ENCODE results near the gene MBD1. TPM values are rescaled to one million over a fixed set of nuclear protein-coding genes. Genes with fewer than 3 reads are reported as not detected.
A peak's percentile ranks its signal among the peaks of the same experiment; 100 is the strongest.

MBD1 gene
- total and polyA plus RNA-seq, 10 of the 15 experiments (the other 5 are each of a cell fraction or from before 2014, with no cell fraction given) = 8.4 to 97.7 (median 59.9) TPM

DNA sequence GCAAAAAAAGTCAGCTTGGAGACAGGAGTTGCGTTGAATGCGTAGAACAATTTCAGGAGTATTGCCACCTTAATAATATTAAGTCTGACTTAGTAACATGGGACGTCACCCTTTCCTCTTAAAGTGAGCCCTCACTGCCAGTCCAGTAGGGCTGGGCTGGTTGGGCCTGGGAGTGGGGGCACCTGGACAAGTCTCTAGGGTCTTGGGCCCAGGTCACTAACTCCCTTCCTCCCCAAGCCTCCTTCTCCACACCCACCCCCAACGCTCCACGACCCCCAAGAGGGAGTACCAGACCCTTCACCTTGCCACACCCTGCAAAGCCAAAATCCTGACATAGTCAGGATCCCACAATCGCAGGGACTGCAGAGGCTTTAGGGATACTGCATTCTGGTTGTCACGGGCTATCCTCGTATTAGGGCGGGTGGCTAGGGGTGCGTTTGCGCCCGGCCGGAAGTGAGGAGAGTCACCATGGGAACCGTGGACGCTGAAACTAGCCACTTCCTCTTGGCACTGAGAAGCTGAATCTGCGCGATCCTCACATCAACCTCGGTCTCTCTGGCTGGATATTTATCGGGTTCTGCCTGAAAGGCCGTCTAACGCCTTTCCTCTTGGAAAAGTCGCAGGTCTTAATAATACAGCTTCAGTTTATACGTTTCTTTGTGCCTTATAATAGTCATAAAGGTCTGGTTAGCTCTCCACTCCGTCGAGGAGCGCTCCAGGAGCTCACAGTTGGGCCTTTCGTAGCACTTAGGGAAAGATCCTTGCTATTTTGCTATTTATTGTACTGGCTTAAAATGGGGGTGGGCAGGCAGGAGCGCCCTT is 16.5 kb upstream of the MBD1 start (continued):
- TF ChIP-seq, protein P1, sequence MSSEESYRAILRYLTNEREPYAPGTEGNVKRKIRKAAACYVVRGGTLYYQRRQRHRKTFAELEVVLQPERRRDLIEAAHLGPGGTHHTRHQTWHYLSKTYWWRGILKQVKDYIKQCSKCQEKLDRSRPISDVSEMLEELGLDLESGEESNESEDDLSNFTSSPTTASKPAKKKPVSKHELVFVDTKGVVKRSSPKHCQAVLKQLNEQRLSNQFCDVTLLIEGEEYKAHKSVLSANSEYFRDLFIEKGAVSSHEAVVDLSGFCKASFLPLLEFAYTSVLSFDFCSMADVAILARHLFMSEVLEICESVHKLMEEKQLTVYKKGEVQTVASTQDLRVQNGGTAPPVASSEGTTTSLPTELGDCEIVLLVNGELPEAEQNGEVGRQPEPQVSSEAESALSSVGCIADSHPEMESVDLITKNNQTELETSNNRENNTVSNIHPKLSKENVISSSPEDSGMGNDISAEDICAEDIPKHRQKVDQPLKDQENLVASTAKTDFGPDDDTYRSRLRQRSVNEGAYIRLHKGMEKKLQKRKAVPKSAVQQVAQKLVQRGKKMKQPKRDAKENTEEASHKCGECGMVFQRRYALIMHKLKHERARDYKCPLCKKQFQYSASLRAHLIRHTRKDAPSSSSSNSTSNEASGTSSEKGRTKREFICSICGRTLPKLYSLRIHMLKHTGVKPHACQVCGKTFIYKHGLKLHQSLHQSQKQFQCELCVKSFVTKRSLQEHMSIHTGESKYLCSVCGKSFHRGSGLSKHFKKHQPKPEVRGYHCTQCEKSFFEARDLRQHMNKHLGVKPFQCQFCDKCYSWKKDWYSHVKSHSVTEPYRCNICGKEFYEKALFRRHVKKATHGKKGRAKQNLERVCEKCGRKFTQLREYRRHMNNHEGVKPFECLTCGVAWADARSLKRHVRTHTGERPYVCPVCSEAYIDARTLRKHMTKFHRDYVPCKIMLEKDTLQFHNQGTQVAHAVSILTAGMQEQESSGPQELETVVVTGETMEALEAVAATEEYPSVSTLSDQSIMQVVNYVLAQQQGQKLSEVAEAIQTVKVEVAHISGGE (CRISPR knock-in tag; IDR thresholded peaks at IDR 0.05) = no peak
- TF ChIP-seq SUZ12 (IDR thresholded peaks at IDR 0.05; ENCODE audit: unreplicated experiment) (no peak), SREBF2 (IDR thresholded peaks at IDR 0.05; ENCODE audit: low read length) (no peak), NFXL1 (IDR thresholded peaks at IDR 0.05; ENCODE audit: borderline replicate concordance) (no peak), HDAC2 (IDR thresholded peaks at IDR 0.05) (no peak), NRF1 (conservative IDR thresholded peaks at IDR 0.05; ENCODE audit: low read depth, low read length) (no peak), EP300 (IDR thresholded peaks at IDR 0.05; ENCODE audit: borderline replicate concordance in 1 of 2, control insufficient read depth in 1 of 2, low read depth in 2 of 2, low read length in 2 of 2) (0 out of 4 replicates have a peak, but pooled peaks of 1 of the 2 experiments have one; percentile 29), SMAD1 (IDR thresholded peaks at IDR 0.05; ENCODE audit: low read depth, partially characterized antibody) (no peak), TCF3 (IDR thresholded peaks at IDR 0.05; ENCODE audit: borderline replicate concordance, insufficient read depth, low read depth, low read length) (no peak), SMAD5 (IDR thresholded peaks at IDR 0.05; ENCODE audit: low read depth) (no peak), FOXM1 (IDR thresholded peaks at IDR 0.05; ENCODE audit: low read depth, low read length) (no peak), GATAD2B (conservative IDR thresholded peaks at IDR 0.05; ENCODE audit: low read depth) (0 out of 2 replicates have a peak, but pooled peaks have one; percentile 22), RCOR1 (conservative IDR thresholded peaks at IDR 0.05; ENCODE audit: low read depth, low read length) (no peak), NFYA (IDR thresholded peaks at IDR 0.05; ENCODE audit: borderline replicate concordance, low read depth, low read length) (no peak)
- TF ChIP-seq, protein P2, sequence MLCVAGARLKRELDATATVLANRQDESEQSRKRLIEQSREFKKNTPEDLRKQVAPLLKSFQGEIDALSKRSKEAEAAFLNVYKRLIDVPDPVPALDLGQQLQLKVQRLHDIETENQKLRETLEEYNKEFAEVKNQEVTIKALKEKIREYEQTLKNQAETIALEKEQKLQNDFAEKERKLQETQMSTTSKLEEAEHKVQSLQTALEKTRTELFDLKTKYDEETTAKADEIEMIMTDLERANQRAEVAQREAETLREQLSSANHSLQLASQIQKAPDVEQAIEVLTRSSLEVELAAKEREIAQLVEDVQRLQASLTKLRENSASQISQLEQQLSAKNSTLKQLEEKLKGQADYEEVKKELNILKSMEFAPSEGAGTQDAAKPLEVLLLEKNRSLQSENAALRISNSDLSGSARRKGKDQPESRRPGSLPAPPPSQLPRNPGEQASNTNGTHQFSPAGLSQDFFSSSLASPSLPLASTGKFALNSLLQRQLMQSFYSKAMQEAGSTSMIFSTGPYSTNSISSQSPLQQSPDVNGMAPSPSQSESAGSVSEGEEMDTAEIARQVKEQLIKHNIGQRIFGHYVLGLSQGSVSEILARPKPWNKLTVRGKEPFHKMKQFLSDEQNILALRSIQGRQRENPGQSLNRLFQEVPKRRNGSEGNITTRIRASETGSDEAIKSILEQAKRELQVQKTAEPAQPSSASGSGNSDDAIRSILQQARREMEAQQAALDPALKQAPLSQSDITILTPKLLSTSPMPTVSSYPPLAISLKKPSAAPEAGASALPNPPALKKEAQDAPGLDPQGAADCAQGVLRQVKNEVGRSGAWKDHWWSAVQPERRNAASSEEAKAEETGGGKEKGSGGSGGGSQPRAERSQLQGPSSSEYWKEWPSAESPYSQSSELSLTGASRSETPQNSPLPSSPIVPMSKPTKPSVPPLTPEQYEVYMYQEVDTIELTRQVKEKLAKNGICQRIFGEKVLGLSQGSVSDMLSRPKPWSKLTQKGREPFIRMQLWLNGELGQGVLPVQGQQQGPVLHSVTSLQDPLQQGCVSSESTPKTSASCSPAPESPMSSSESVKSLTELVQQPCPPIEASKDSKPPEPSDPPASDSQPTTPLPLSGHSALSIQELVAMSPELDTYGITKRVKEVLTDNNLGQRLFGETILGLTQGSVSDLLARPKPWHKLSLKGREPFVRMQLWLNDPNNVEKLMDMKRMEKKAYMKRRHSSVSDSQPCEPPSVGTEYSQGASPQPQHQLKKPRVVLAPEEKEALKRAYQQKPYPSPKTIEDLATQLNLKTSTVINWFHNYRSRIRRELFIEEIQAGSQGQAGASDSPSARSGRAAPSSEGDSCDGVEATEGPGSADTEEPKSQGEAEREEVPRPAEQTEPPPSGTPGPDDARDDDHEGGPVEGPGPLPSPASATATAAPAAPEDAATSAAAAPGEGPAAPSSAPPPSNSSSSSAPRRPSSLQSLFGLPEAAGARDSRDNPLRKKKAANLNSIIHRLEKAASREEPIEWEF (IDR thresholded peaks at IDR 0.05; ENCODE audit: insufficient replicate concordance, low read depth, low read length) = no peak
- TF ChIP-seq, protein P3, sequence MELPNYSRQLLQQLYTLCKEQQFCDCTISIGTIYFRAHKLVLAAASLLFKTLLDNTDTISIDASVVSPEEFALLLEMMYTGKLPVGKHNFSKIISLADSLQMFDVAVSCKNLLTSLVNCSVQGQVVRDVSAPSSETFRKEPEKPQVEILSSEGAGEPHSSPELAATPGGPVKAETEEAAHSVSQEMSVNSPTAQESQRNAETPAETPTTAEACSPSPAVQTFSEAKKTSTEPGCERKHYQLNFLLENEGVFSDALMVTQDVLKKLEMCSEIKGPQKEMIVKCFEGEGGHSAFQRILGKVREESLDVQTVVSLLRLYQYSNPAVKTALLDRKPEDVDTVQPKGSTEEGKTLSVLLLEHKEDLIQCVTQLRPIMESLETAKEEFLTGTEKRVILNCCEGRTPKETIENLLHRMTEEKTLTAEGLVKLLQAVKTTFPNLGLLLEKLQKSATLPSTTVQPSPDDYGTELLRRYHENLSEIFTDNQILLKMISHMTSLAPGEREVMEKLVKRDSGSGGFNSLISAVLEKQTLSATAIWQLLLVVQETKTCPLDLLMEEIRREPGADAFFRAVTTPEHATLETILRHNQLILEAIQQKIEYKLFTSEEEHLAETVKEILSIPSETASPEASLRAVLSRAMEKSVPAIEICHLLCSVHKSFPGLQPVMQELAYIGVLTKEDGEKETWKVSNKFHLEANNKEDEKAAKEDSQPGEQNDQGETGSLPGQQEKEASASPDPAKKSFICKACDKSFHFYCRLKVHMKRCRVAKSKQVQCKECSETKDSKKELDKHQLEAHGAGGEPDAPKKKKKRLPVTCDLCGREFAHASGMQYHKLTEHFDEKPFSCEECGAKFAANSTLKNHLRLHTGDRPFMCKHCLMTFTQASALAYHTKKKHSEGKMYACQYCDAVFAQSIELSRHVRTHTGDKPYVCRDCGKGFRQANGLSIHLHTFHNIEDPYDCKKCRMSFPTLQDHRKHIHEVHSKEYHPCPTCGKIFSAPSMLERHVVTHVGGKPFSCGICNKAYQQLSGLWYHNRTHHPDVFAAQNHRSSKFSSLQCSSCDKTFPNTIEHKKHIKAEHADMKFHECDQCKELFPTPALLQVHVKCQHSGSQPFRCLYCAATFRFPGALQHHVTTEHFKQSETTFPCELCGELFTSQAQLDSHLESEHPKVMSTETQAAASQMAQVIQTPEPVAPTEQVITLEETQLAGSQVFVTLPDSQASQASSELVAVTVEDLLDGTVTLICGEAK (IDR thresholded peaks at IDR 0.05; ENCODE audit: borderline replicate concordance) = peak; percentile 90

Data from GM12878 (cell line).